ENCODE data around the gene NANOGP8. TPM values are rescaled to one million over a fixed set of nuclear protein-coding genes. Genes with fewer than 3 reads are reported as not detected.
"Not testable (repeated sequence)": the region's sequence is repeated elsewhere in the genome, so short reads cannot be mapped to it uniquely, and the experiment has no call there.

NANOGP8 gene
- total and polyA plus RNA-seq, 4 donors = 0.61 to 1.0 TPM; not detected in 2

GRCh38 chr15:35101335-35101734 is 16.2 kb upstream of the NANOGP8 start:
- H3K4me1 ChIP-seq (ENCODE audit: control insufficient read depth, insufficient read depth, low read length) = no peaks in the 10 kb centered on the region
- no peaks in the 10 kb centered on the region for H3K9me3 ChIP-seq (ENCODE audit: control insufficient read depth, insufficient read depth, low read length)
- H3K27me3 ChIP-seq (ENCODE audit: control insufficient read depth, insufficient read depth, low read length) = no peaks in the 10 kb centered on the region
- no peak overlapping the region for H3K27ac ChIP-seq (ENCODE audit: low read depth, low read length)
- no peak overlapping the region for H3K4me3 ChIP-seq (ENCODE audit: low read depth, low read length)
- no peak for DNase-seq (ENCODE audit: low read depth in 4 of 6, low spot score in 6 of 6)
- H3K36me3 ChIP-seq (ENCODE audit: control insufficient read depth, insufficient read depth, low read length) = no peaks in the 10 kb centered on the region

- Histone ChIP-seq H3K9me3 (ENCODE audit: control insufficient read depth, insufficient read depth, low read length) (no peaks in the 10 kb centered on the region), H3K4me1 (ENCODE audit: control insufficient read depth, insufficient read depth, low read length) (no peaks in the 10 kb centered on the region), H3K36me3 (ENCODE audit: control insufficient read depth, insufficient read depth, low read length) (no peaks in the 10 kb centered on the region), H3K27me3 (ENCODE audit: control insufficient read depth, insufficient read depth, low read length) (no peaks in the 10 kb centered on the region), H3K4me3 (ENCODE audit: low read depth, low read length) (no peak overlapping the region), H3K27ac (ENCODE audit: low read depth, low read length) (no peak overlapping the region)
- DNase-seq (ENCODE audit: low read depth in 4 of 6, low spot score in 6 of 6) = no peak
Observed at GRCh38 chr15:35098737-35099136, 13.6 kb upstream of the NANOGP8 start.

GRCh38 chr15:35095941-35096340 is 10.8 kb upstream of the NANOGP8 start:
- Histone ChIP-seq H3K27me3 (ENCODE audit: control insufficient read depth, insufficient read depth, low read length) (no peaks in the 10 kb centered on the region), H3K9me3 (ENCODE audit: control insufficient read depth, insufficient read depth, low read length) (no peaks in the 10 kb centered on the region), H3K4me1 (ENCODE audit: control insufficient read depth, insufficient read depth, low read length) (no peaks in the 10 kb centered on the region), H3K4me3 (ENCODE audit: low read depth, low read length) (no peak overlapping the region), H3K36me3 (ENCODE audit: control insufficient read depth, insufficient read depth, low read length) (no peaks in the 10 kb centered on the region), H3K27ac (ENCODE audit: low read depth, low read length) (no peak overlapping the region)
- DNase-seq (ENCODE audit: low read depth in 4 of 6, low spot score in 6 of 6) = peak in 1 of 6 donors; percentile 17
- no CpG with 5 or more reads among the region's 4 CpGs for WGBS (ENCODE audit: insufficient coverage)

- no peaks in the 10 kb centered on the region for H3K9me3 ChIP-seq (ENCODE audit: control insufficient read depth, insufficient read depth, low read length)
- 97% methylated on average over 20 of the region's 33 CpGs for WGBS (ENCODE audit: insufficient coverage)
- no peak overlapping the region for H3K4me3 ChIP-seq (ENCODE audit: low read depth, low read length)
- no peak for DNase-seq (ENCODE audit: low read depth in 4 of 6, low spot score in 6 of 6)
- no peaks in the 10 kb centered on the region for H3K27me3 ChIP-seq (ENCODE audit: control insufficient read depth, insufficient read depth, low read length)
- no peaks in the 10 kb centered on the region for H3K4me1 ChIP-seq (ENCODE audit: control insufficient read depth, insufficient read depth, low read length)
- H3K27ac ChIP-seq (ENCODE audit: low read depth, low read length) = no peak overlapping the region
- H3K36me3 ChIP-seq (ENCODE audit: control insufficient read depth, insufficient read depth, low read length) = no peaks in the 10 kb centered on the region
Observed at GRCh38 chr15:35092846-35093245, 7.8 kb upstream of the NANOGP8 start.

GRCh38 chr15:35092311-35092710 is 7.2 kb upstream of the NANOGP8 start:
- Histone ChIP-seq H3K27ac (ENCODE audit: low read depth, low read length) (no peak overlapping the region), H3K36me3 (ENCODE audit: control insufficient read depth, insufficient read depth, low read length) (no peaks in the 10 kb centered on the region), H3K9me3 (ENCODE audit: control insufficient read depth, insufficient read depth, low read length) (no peaks in the 10 kb centered on the region), H3K4me3 (ENCODE audit: low read depth, low read length) (no peak overlapping the region), H3K27me3 (ENCODE audit: control insufficient read depth, insufficient read depth, low read length) (no peaks in the 10 kb centered on the region), H3K4me1 (ENCODE audit: control insufficient read depth, insufficient read depth, low read length) (no peaks in the 10 kb centered on the region)
- DNase-seq (ENCODE audit: low read depth in 4 of 6, low spot score in 6 of 6) = no peak
- 96% methylated on average over 15 of the region's 18 CpGs for WGBS (ENCODE audit: insufficient coverage)

GRCh38 chr15:35090104-35090807 is 5.2 kb upstream of the NANOGP8 start:
- H3K4me1 ChIP-seq (ENCODE audit: control insufficient read depth, insufficient read depth, low read length) = no peaks in the 10 kb centered on the region
- no peak for DNase-seq (ENCODE audit: low read depth in 4 of 6, low spot score in 6 of 6)
- no peak overlapping the region for H3K27ac ChIP-seq (ENCODE audit: low read depth, low read length)
- no CpG with 5 or more reads among the region's 1 CpG for WGBS (ENCODE audit: insufficient coverage)
- H3K9me3 ChIP-seq (ENCODE audit: control insufficient read depth, insufficient read depth, low read length) = no peaks in the 10 kb centered on the region
- H3K36me3 ChIP-seq (ENCODE audit: control insufficient read depth, insufficient read depth, low read length) = no peaks in the 10 kb centered on the region
- no peak overlapping the region for H3K4me3 ChIP-seq (ENCODE audit: low read depth, low read length)
- no peaks in the 10 kb centered on the region for H3K27me3 ChIP-seq (ENCODE audit: control insufficient read depth, insufficient read depth, low read length)

- no peak overlapping the region for H3K4me3 ChIP-seq (ENCODE audit: low read depth, low read length)
- no peak for DNase-seq (ENCODE audit: low read depth in 4 of 6, low spot score in 6 of 6)
- WGBS (ENCODE audit: insufficient coverage) = no CpG with 5 or more reads among the region's 2 CpGs
- no peaks in the 10 kb centered on the region for H3K27me3 ChIP-seq (ENCODE audit: control insufficient read depth, insufficient read depth, low read length)
- no peaks in the 10 kb centered on the region for H3K9me3 ChIP-seq (ENCODE audit: control insufficient read depth, insufficient read depth, low read length)
- no peaks in the 10 kb centered on the region for H3K36me3 ChIP-seq (ENCODE audit: control insufficient read depth, insufficient read depth, low read length)
- no peaks in the 10 kb centered on the region for H3K4me1 ChIP-seq (ENCODE audit: control insufficient read depth, insufficient read depth, low read length)
- no peak overlapping the region for H3K27ac ChIP-seq (ENCODE audit: low read depth, low read length)
Observed at GRCh38 chr15:35089551-35089950, 4.5 kb upstream of the NANOGP8 start.

- 100% methylated on average over 1 of the region's 1 CpG for WGBS (ENCODE audit: insufficient coverage)
- Histone ChIP-seq H3K4me1 (ENCODE audit: control insufficient read depth, insufficient read depth, low read length) (no peaks in the 10 kb centered on the region), H3K4me3 (ENCODE audit: low read depth, low read length) (no peak overlapping the region), H3K36me3 (ENCODE audit: control insufficient read depth, insufficient read depth, low read length) (no peaks in the 10 kb centered on the region), H3K27me3 (ENCODE audit: control insufficient read depth, insufficient read depth, low read length) (no peaks in the 10 kb centered on the region), H3K27ac (ENCODE audit: low read depth, low read length) (no peak overlapping the region), H3K9me3 (ENCODE audit: control insufficient read depth, insufficient read depth, low read length) (no peaks in the 10 kb centered on the region)
- DNase-seq (ENCODE audit: low read depth in 4 of 6, low spot score in 6 of 6) = no peak
Observed at GRCh38 chr15:35088329-35088728, 3.2 kb upstream of the NANOGP8 start.

- H3K9me3 ChIP-seq (ENCODE audit: control insufficient read depth, insufficient read depth, low read length) = no peaks in the 10 kb centered on the region
- no peak for DNase-seq (ENCODE audit: low read depth in 4 of 6, low spot score in 6 of 6)
- no peak overlapping the region for H3K27ac ChIP-seq (ENCODE audit: low read depth, low read length)
- H3K27me3 ChIP-seq (ENCODE audit: control insufficient read depth, insufficient read depth, low read length) = no peaks in the 10 kb centered on the region
- WGBS (ENCODE audit: insufficient coverage) = 100% methylated on average over 3 of the region's 3 CpGs
- no peaks in the 10 kb centered on the region for H3K4me1 ChIP-seq (ENCODE audit: control insufficient read depth, insufficient read depth, low read length)
- H3K4me3 ChIP-seq (ENCODE audit: low read depth, low read length) = no peak overlapping the region
- no peaks in the 10 kb centered on the region for H3K36me3 ChIP-seq (ENCODE audit: control insufficient read depth, insufficient read depth, low read length)
Observed at GRCh38 chr15:35087759-35088158, 2.7 kb upstream of the NANOGP8 start.

- H3K27me3 ChIP-seq (ENCODE audit: control insufficient read depth, insufficient read depth, low read length); H3K9me3 ChIP-seq (ENCODE audit: control insufficient read depth, insufficient read depth, low read length); H3K4me1 ChIP-seq (ENCODE audit: control insufficient read depth, insufficient read depth, low read length); DNase-seq (ENCODE audit: low read depth in 4 of 6, low spot score in 6 of 6); H3K27ac ChIP-seq (ENCODE audit: low read depth, low read length); H3K36me3 ChIP-seq (ENCODE audit: control insufficient read depth, insufficient read depth, low read length); H3K4me3 ChIP-seq (ENCODE audit: low read depth, low read length): not testable (repeated sequence)
- 97% methylated on average over 28 of the region's 36 CpGs for WGBS (ENCODE audit: insufficient coverage)
Observed at GRCh38 chr15:35082371-35083348, 2.4 kb downstream of the NANOGP8 start.
